Smooth muscle cell (in vitro differentiated cells): Measurements from ENCODE around the gene NFAT5. TPM values are rescaled to one million over a fixed set of nuclear protein-coding genes. Genes with fewer than 3 reads are reported as not detected.

Experiments
- DNase-seq: peaks from one replicate; lab custom pipeline; 2025; ENCODE audit not compliant: unreplicated experiment; lab: John Stamatoyannopoulos, UW
- H2AFZ ChIP-seq: fragments of 200-600 bp; sonication (generic); 2 replicates; pipeline ENCODE4 v1.6.0; 2016; ENCODE audit warnings: antibody characterized with exemption, low read depth, mild to moderate bottlenecking
- H3F3A ChIP-seq: fragments of 200-600 bp; sonication (generic); 2 replicates; pipeline ENCODE4 v1.6.0; 2017; ENCODE audit warnings: antibody characterized with exemption, low read depth
- H3K27ac ChIP-seq: fragments of 200-600 bp; sonication (generic); 2 replicates; pipeline ENCODE4 v1.5.1; 2016; ENCODE audit warnings: low read depth, mild to moderate bottlenecking
- H3K27me3 ChIP-seq: fragments of 200-600 bp; sonication (generic); 2 replicates; pipeline ENCODE4 v1.6.1; 2016; ENCODE audit warnings: low read depth, mild to moderate bottlenecking
- H3K36me3 ChIP-seq: fragments of 200-600 bp; sonication (generic); 2 replicates; pipeline ENCODE4 v1.5.1; 2016; ENCODE audit warnings: low read depth
- H3K4me1 ChIP-seq: fragments of 200-600 bp; sonication (generic); 2 replicates; pipeline ENCODE4 v1.5.1; 2016; ENCODE audit warnings: low read depth
- H3K4me2 ChIP-seq: fragments of 200-600 bp; sonication (generic); 2 replicates; pipeline ENCODE4 v1.6.0; 2016; ENCODE audit warnings: mild to moderate bottlenecking
- H3K4me3 ChIP-seq: fragments of 200-600 bp; sonication (generic); 2 replicates; pipeline ENCODE4 v1.5.1; 2016; ENCODE audit warnings: mild to moderate bottlenecking
- H3K79me2 ChIP-seq: fragments of 200-600 bp; sonication (generic); 2 replicates; pipeline ENCODE4 v1.6.0; 2016; ENCODE audit warnings: low read depth, mild to moderate bottlenecking
- H3K9ac ChIP-seq: fragments of 200-600 bp; sonication (generic); 2 replicates; pipeline ENCODE4 v1.6.0; 2016; ENCODE audit warnings: low read depth
- H3K9me3 ChIP-seq: fragments of 200-600 bp; sonication (generic); replicated peaks from 2 replicates; pipeline ENCODE4 v1.5.1; 2016; ENCODE audit warnings: low read depth
- H4K20me1 ChIP-seq: fragments of 200-600 bp; sonication (generic); 2 replicates; pipeline ENCODE4 v1.6.0; 2016; ENCODE audit warnings: low read depth
- CTCF ChIP-seq: fragments of 200-600 bp; sonication (generic); IDR thresholded peaks from 2 replicates; pipeline ENCODE4 v1.5.1; 2017; ENCODE audit warnings: borderline replicate concordance, mild to moderate bottlenecking, antibody characterized with exemption; ENCODE audit not compliant: insufficient read depth, poor library complexity, severe bottlenecking
- WGBS: methylation state at CpG from one replicate; pipeline ENCODE4 v1.1.7; 2016; ENCODE audit warnings: low lambda C conversion rate; 5-methylcytosine and 5-hydroxymethylcytosine counted together
- polyA plus RNA-seq: library from polyadenylated mRNA; unstranded; fragments of >200 nt; fragmentation: Nextera tagmentation; extraction: Ambion mirVana; gene quantifications from 2 replicates; pipeline ENCODE4 v1.2.1, GENCODE V29; 2016
- total RNA-seq: library from RNA; depleted of rRNA; stranded (reverse); fragments of >200 nt; gene quantifications from 2 replicates; pipeline ENCODE4 v1.2.3, GENCODE V29; 2014

NFAT5 gene
- total and polyA plus RNA-seq, 2 experiments from 2014 or later, result 4.2 to 44.3 TPM

- Histone ChIP-seq H3K9me3 (no peaks in the 10 kb centered on the region), H3K4me3 (no peak overlapping the region), H4K20me1 (no peaks in the 10 kb centered on the region), H3F3A (no peaks in the 10 kb centered on the region), H3K4me2 (no peak overlapping the region), H3K9ac (no peak overlapping the region), H3K4me1 (no peaks in the 10 kb centered on the region), H3K36me3 (no peaks in the 10 kb centered on the region), H3K79me2 (no peaks in the 10 kb centered on the region), H3K27me3 (no peaks in the 10 kb centered on the region), H3K27ac (no peak overlapping the region), H2AFZ (no peak overlapping the region)
- DNase-seq, result no peak
- TF ChIP-seq CTCF, result no peak
- 94% methylated on average over 4 of the region's 4 CpGs for WGBS
Observed at GRCh38 chr16:69553332-69553731, 12.4 kb upstream of the NFAT5 start.

- H2AFZ ChIP-seq, result no peak overlapping the region
- H3K27me3 ChIP-seq, result no peaks in the 10 kb centered on the region
- no peak for DNase-seq
- no peaks in the 10 kb centered on the region for H3K79me2 ChIP-seq
- WGBS, result 96% methylated on average over 2 of the region's 2 CpGs
- TF ChIP-seq CTCF, result no peak
- H3K9ac ChIP-seq, result no peak overlapping the region
- H3K4me3 ChIP-seq, result no peak overlapping the region
- no peaks in the 10 kb centered on the region for H4K20me1 ChIP-seq
- H3K9me3 ChIP-seq, result no peaks in the 10 kb centered on the region
- no peak overlapping the region for H3K4me2 ChIP-seq
- H3K27ac ChIP-seq, result no peak overlapping the region
- H3K4me1 ChIP-seq, result no peaks in the 10 kb centered on the region
- H3K36me3 ChIP-seq, result no peaks in the 10 kb centered on the region
- no peaks in the 10 kb centered on the region for H3F3A ChIP-seq
Observed at GRCh38 chr16:69554495-69554894, 11.3 kb upstream of the NFAT5 start.

GRCh38 chr16:69555437-69555836 is 10.3 kb upstream of the NFAT5 start:
- no peaks in the 10 kb centered on the region for H3K79me2 ChIP-seq
- no peaks in the 10 kb centered on the region for H3K4me1 ChIP-seq
- H3K4me2 ChIP-seq, result no peak overlapping the region
- no peak overlapping the region for H3K27ac ChIP-seq
- H3K9ac ChIP-seq, result no peak overlapping the region
- WGBS, result 92% methylated on average over 1 of the region's 1 CpG
- no peak for DNase-seq
- no peaks in the 10 kb centered on the region for H4K20me1 ChIP-seq
- no peak overlapping the region for H3K4me3 ChIP-seq
- H2AFZ ChIP-seq, result no peak overlapping the region
- no peak for TF ChIP-seq CTCF
- H3K36me3 ChIP-seq, result no peaks in the 10 kb centered on the region
- no peaks in the 10 kb centered on the region for H3F3A ChIP-seq
- H3K9me3 ChIP-seq, result no peaks in the 10 kb centered on the region
- H3K27me3 ChIP-seq, result no peaks in the 10 kb centered on the region

- no peak overlapping the region for H3K27ac ChIP-seq
- H3K36me3 ChIP-seq, result no peaks in the 10 kb centered on the region
- no peak for TF ChIP-seq CTCF
- H3K79me2 ChIP-seq, result no peaks in the 10 kb centered on the region
- no peak overlapping the region for H3K4me3 ChIP-seq
- H3K4me1 ChIP-seq, result no peaks in the 10 kb centered on the region
- no peak for DNase-seq
- H2AFZ ChIP-seq, result no peak overlapping the region
- H3K9ac ChIP-seq, result no peak overlapping the region
- no peaks in the 10 kb centered on the region for H3K9me3 ChIP-seq
- H4K20me1 ChIP-seq, result no peaks in the 10 kb centered on the region
- H3F3A ChIP-seq, result no peaks in the 10 kb centered on the region
- H3K4me2 ChIP-seq, result no peak overlapping the region
- H3K27me3 ChIP-seq, result no peaks in the 10 kb centered on the region
- WGBS, result 92% methylated on average over 2 of the region's 2 CpGs
Observed at GRCh38 chr16:69555867-69556266, 9.9 kb upstream of the NFAT5 start.
